Measurements from ENCODE around the gene OR9G4. TPM values are rescaled to one million over a fixed set of nuclear protein-coding genes. Genes with fewer than 3 reads are reported as not detected.

Gene OR9G4
- total RNA-seq, 1 donor from 2014 or later, result not detected

GRCh38 chr11:56751480-56751879, 3.0 kb upstream of the OR9G4 start:
- intact Hi-C loops (cut with DNase I), result no loop called here
- no peak for DNase-seq (ENCODE audit: low spot score in 2 of 2)
- Histone ChIP-seq H3K4me3 (no peak overlapping the region), H3K27me3 (no peaks in the 10 kb centered on the region), H3K9me3 (no peaks in the 10 kb centered on the region), H3K27ac (no peak overlapping the region), H3K36me3 (no peaks in the 10 kb centered on the region), H3K4me1 (no peaks in the 10 kb centered on the region)
- TF ChIP-seq CTCF (IDR thresholded peaks at IDR 0.05), result no peak

GRCh38 chr11:56750190-56750589, 1.7 kb upstream of the OR9G4 start:
- no peak for TF ChIP-seq CTCF (IDR thresholded peaks at IDR 0.05)

GRCh38 chr11:56740886-56741285, 7.6 kb downstream of the OR9G4 start:
- no peaks in the 10 kb centered on the region for H3K36me3 ChIP-seq
- H3K4me1 ChIP-seq, result no peaks in the 10 kb centered on the region
- intact Hi-C loops (cut with DNase I), result no loop called here

More at GRCh38 chr11:56750190-56750589, 1.7 kb upstream of the OR9G4 start:
- DNase-seq (ENCODE audit: low spot score in 2 of 2), result no peak
- no peaks in the 10 kb centered on the region for H3K36me3 ChIP-seq
- H3K4me1 ChIP-seq, result no peaks in the 10 kb centered on the region
- H3K4me3 ChIP-seq, result no peak overlapping the region
- H3K27ac ChIP-seq, result no peak overlapping the region
- no peaks in the 10 kb centered on the region for H3K9me3 ChIP-seq
- no peaks in the 10 kb centered on the region for H3K27me3 ChIP-seq
- intact Hi-C loops (cut with DNase I), result no loop called here

GRCh38 chr11:56740107-56740506, 8.4 kb downstream of the OR9G4 start:
- H3K27me3 ChIP-seq, result no peaks in the 10 kb centered on the region
- intact Hi-C loops (cut with DNase I), result no loop called here
- H3K9me3 ChIP-seq, result no peaks in the 10 kb centered on the region
- no peaks in the 10 kb centered on the region for H3K36me3 ChIP-seq
- DNase-seq (ENCODE audit: low spot score in 2 of 2), result no peak
- no peaks in the 10 kb centered on the region for H3K4me1 ChIP-seq
- no peak overlapping the region for H3K27ac ChIP-seq
- H3K4me3 ChIP-seq, result no peak overlapping the region
- TF ChIP-seq CTCF (IDR thresholded peaks at IDR 0.05), result no peak

More at GRCh38 chr11:56740886-56741285, 7.6 kb downstream of the OR9G4 start:
- DNase-seq (ENCODE audit: low spot score in 2 of 2), result no peak
- H3K4me3 ChIP-seq, result no peak overlapping the region
- H3K27me3 ChIP-seq, result no peaks in the 10 kb centered on the region
- H3K27ac ChIP-seq, result no peak overlapping the region
- no peak for TF ChIP-seq CTCF (IDR thresholded peaks at IDR 0.05)
- no peaks in the 10 kb centered on the region for H3K9me3 ChIP-seq

GRCh38 chr11:56720513-56720912, 28.0 kb downstream of the OR9G4 start:
- Histone ChIP-seq H3K36me3 (no peaks in the 10 kb centered on the region), H3K27me3 (no peaks in the 10 kb centered on the region), H3K4me1 (no peaks in the 10 kb centered on the region), H3K27ac (no peak overlapping the region), H3K9me3 (no peaks in the 10 kb centered on the region), H3K4me3 (no peak overlapping the region)
- no peak for TF ChIP-seq CTCF (IDR thresholded peaks at IDR 0.05)
- DNase-seq (ENCODE audit: low spot score in 2 of 2), result no peak
- intact Hi-C loops (cut with DNase I), result no loop called here

- Histone ChIP-seq H3K4me1 (no peaks in the 10 kb centered on the region), H3K27me3 (no peaks in the 10 kb centered on the region), H3K4me3 (no peak overlapping the region), H3K9me3 (no peaks in the 10 kb centered on the region), H3K36me3 (no peaks in the 10 kb centered on the region), H3K27ac (no peak overlapping the region)
- no peak for DNase-seq (ENCODE audit: low spot score in 2 of 2)
- intact Hi-C loops (cut with DNase I), result no loop called here
- TF ChIP-seq CTCF (IDR thresholded peaks at IDR 0.05), result no peak
These were observed 32.1 kb downstream of the OR9G4 start for GRCh38 chr11:56716379-56716854.

Data from ascending aorta (tissue), 2 donors.